ENCODE measurements around the gene PTCH2.

Gene PTCH2

DNA sequence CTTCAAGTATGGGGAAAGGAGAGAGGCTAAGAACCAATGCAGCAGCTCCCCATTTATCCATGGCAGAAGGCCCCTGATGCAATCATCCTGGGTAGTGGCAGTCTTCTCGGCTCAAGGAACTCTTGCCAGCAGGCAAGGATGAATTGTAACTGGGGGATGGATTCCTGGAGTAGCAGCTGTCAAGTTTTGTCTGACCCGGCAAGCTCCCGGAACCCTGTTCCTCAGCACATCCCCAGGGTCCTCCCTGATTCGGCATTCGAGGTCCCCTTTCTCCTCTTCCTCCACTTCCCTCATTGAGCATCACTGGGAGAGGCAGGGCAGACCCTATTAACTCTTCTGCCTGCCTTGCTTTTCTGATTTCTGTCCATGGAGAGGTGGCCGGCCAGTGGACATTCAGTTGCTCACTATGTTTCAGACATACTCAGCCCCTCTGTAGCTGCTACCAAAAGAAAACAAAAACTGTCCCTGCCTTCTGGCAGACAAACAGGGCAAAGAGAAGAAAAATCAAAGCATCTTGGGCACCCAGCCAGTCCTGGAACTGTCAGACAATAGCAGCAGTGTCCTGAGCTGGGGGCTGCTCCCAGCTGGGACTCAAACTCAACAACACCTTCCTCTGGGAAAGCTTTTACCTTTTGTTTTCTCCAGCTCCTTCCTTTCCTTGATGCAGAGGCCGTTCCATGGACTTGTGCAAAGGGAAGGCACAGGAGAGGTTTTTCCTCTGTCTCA lies 5.6 kb upstream of the PTCH2 start:
- no peak overlapping the region for H3K9ac ChIP-seq (ENCODE audit: low read length)
- no peak overlapping the region for H3K4me2 ChIP-seq (ENCODE audit: low read length)
- H3F3A ChIP-seq (ENCODE audit: insufficient read depth, low read length) = no peaks in the 10 kb centered on the region
- H3K9me2 ChIP-seq (ENCODE audit: low read depth, low read length) = no peaks in the 10 kb centered on the region
- no peak for TF ChIP-seq CTCF (IDR thresholded peaks at IDR 0.05; ENCODE audit: low read length)
- no peak for TF ChIP-seq EZH2 (IDR thresholded peaks at IDR 0.05; ENCODE audit: borderline replicate concordance, low read length)
- no peaks in the 10 kb centered on the region for H3K27me3 ChIP-seq (ENCODE audit: insufficient read depth, low read length)
- H3K4me3 ChIP-seq (ENCODE audit: low read depth, low read length, poor library complexity, severe bottlenecking) = no peak overlapping the region
- no peaks in the 10 kb centered on the region for H3K9me3 ChIP-seq (ENCODE audit: low read length)
- no peak overlapping the region for H2AFZ ChIP-seq (ENCODE audit: low read length)
- peaks cover 5% of the 10 kb centered on the region for H3K36me3 ChIP-seq (ENCODE audit: insufficient read depth, low read length)
- H3K79me2 ChIP-seq (ENCODE audit: insufficient read depth, low read length) = no peaks in the 10 kb centered on the region
- H3K27ac ChIP-seq (ENCODE audit: low read depth, low read length, poor library complexity, severe bottlenecking) = no peak overlapping the region
- H4K20me1 ChIP-seq (ENCODE audit: insufficient read depth, low read length) = no peaks in the 10 kb centered on the region
- H3K4me1 ChIP-seq (ENCODE audit: insufficient read depth, low read length, severe bottlenecking) = no peaks in the 10 kb centered on the region

DNA sequence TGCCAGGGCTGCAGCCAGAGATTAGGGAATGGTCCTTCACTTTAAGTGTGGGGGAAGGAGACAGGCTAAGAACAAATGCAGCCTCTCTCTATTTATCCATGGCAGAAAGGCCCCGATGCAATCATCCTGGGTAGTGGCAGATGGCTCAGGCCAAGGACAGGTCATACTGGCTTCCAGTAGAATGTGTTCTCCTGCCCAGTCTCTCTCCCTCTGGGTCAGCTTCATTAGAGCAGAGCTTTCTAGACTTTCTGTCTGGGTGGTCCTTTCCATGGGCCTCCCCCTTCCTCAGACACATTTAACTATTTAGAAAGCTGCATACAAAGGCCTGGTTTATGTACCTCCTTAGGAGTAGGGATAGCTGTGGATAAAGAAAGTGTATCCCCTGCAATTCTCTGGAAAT lies 4.8 kb upstream of the PTCH2 start:
- H3K27ac ChIP-seq (ENCODE audit: low read depth, low read length, poor library complexity, severe bottlenecking) = no peak overlapping the region
- no peak overlapping the region for H3K4me3 ChIP-seq (ENCODE audit: low read depth, low read length, poor library complexity, severe bottlenecking)

GRCh38 chr1:44846985-44847384 lies 3.9 kb upstream of the PTCH2 start:
- Histone ChIP-seq H3K4me3 (ENCODE audit: low read depth, low read length, poor library complexity, severe bottlenecking) (no peak overlapping the region), H3F3A (ENCODE audit: insufficient read depth, low read length) (no peaks in the 10 kb centered on the region), H3K9me2 (ENCODE audit: low read depth, low read length) (no peaks in the 10 kb centered on the region), H3K9me3 (ENCODE audit: low read length) (no peaks in the 10 kb centered on the region), H3K36me3 (ENCODE audit: insufficient read depth, low read length) (no peaks in the 10 kb centered on the region; the same call in 1 of the 2 replicates), H4K20me1 (ENCODE audit: insufficient read depth, low read length) (no peaks in the 10 kb centered on the region), H3K79me2 (ENCODE audit: insufficient read depth, low read length) (no peaks in the 10 kb centered on the region), H3K27me3 (ENCODE audit: insufficient read depth, low read length) (0 out of 2 replicates have a peak, but pooled peaks cover 4% of the 10 kb centered on the region), H3K27ac (ENCODE audit: low read depth, low read length, poor library complexity, severe bottlenecking) (no peak overlapping the region), H2AFZ (ENCODE audit: low read length) (no peak overlapping the region), H3K9ac (ENCODE audit: low read length) (no peak overlapping the region), H3K4me2 (ENCODE audit: low read length) (no peak overlapping the region), H3K4me1 (ENCODE audit: insufficient read depth, low read length, severe bottlenecking) (peaks cover 9% of the 10 kb centered on the region)
- TF ChIP-seq CTCF (IDR thresholded peaks at IDR 0.05; ENCODE audit: low read length) = no peak
- no peak for TF ChIP-seq EZH2 (IDR thresholded peaks at IDR 0.05; ENCODE audit: borderline replicate concordance, low read length)

More for the DNA sequence above, 4.8 kb upstream of the PTCH2 start:
- Histone ChIP-seq H3F3A (ENCODE audit: insufficient read depth, low read length) (no peaks in the 10 kb centered on the region), H4K20me1 (ENCODE audit: insufficient read depth, low read length) (no peaks in the 10 kb centered on the region), H3K36me3 (ENCODE audit: insufficient read depth, low read length) (peaks cover 2% of the 10 kb centered on the region), H2AFZ (ENCODE audit: low read length) (no peak overlapping the region), H3K27me3 (ENCODE audit: insufficient read depth, low read length) (no peaks in the 10 kb centered on the region), H3K4me1 (ENCODE audit: insufficient read depth, low read length, severe bottlenecking) (peaks cover 4% of the 10 kb centered on the region), H3K9me3 (ENCODE audit: low read length) (no peaks in the 10 kb centered on the region), H3K9me2 (ENCODE audit: low read depth, low read length) (no peaks in the 10 kb centered on the region), H3K9ac (ENCODE audit: low read length) (no peak overlapping the region), H3K79me2 (ENCODE audit: insufficient read depth, low read length) (no peaks in the 10 kb centered on the region), H3K4me2 (ENCODE audit: low read length) (no peak overlapping the region)
- no peak for TF ChIP-seq EZH2 (IDR thresholded peaks at IDR 0.05; ENCODE audit: borderline replicate concordance, low read length)
- no peak for TF ChIP-seq CTCF (IDR thresholded peaks at IDR 0.05; ENCODE audit: low read length)
